Tibial nerve (tissue), 4 donors: ENCODE results near the gene POU6F2.

Experiments used
- EP300 ChIP-seq, 2 donors: sonication (generic); formaldehyde crosslinking; IDR thresholded peaks; one replicate each; pipeline ENCODE4 v1.6.1; 2017; ENCODE audit warnings: antibody characterized with exemption in 2 of 2, mild to moderate bottlenecking in 1 of 2
- POLR2A ChIP-seq, 2 donors: fragments of 450-650 bp; IDR thresholded peaks; one replicate each; pipeline ENCODE4 v1.6.1; 2017; ENCODE audit warnings: antibody characterized with exemption in 2 of 2, mild to moderate bottlenecking in 2 of 2, moderate library complexity in 2 of 2
- TF ChIP-seq, protein P1 (sequence below), 5 experiments: fragments of 200-600 bp in 3 of 5; fragments of 450-650 bp in 2 of 5; sonication (generic) in 3 of 5; IDR thresholded peaks; one replicate each; pipeline ENCODE4 v1.5.1; 2016 to 2019; ENCODE audit warnings: antibody characterized with exemption in 5 of 5, mild to moderate bottlenecking in 3 of 5, moderate library complexity in 2 of 5

DNA sequence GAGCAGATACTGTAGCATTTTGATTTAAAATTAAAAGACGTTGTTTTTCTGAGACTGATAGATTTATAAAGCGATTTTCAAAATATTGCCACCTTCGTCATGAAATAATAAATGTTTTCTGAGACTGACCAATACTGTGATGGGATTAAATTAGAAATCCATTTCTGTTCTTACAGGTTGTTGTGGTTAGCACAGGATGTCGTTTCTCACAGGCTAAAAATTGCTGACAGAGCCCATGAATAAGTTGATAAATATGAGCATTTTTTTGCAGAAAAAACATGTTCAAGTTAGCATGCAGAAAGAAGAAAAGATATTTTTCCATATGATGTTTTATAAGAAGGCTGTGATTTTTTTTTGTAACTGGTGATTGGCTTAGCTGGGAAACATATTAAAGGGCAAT, 66.8 kb downstream of the POU6F2 start:
- TF ChIP-seq, protein P1, sequence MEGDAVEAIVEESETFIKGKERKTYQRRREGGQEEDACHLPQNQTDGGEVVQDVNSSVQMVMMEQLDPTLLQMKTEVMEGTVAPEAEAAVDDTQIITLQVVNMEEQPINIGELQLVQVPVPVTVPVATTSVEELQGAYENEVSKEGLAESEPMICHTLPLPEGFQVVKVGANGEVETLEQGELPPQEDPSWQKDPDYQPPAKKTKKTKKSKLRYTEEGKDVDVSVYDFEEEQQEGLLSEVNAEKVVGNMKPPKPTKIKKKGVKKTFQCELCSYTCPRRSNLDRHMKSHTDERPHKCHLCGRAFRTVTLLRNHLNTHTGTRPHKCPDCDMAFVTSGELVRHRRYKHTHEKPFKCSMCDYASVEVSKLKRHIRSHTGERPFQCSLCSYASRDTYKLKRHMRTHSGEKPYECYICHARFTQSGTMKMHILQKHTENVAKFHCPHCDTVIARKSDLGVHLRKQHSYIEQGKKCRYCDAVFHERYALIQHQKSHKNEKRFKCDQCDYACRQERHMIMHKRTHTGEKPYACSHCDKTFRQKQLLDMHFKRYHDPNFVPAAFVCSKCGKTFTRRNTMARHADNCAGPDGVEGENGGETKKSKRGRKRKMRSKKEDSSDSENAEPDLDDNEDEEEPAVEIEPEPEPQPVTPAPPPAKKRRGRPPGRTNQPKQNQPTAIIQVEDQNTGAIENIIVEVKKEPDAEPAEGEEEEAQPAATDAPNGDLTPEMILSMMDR (IDR thresholded peaks at IDR 0.05) = no peak
- no peak for TF ChIP-seq POLR2A (IDR thresholded peaks at IDR 0.05)
- no peak for TF ChIP-seq EP300 (IDR thresholded peaks at IDR 0.05)
